Stimulated activated CD8-positive, alpha-beta memory T cell treated with anti-CD3 and anti-CD28 coated beads, Interleukin-2, amount 100 ng/mL, for 1 hour (primary cell): ENCODE measurements around the gene CELSR1.
"Not testable (repeated sequence)": the region's sequence is repeated elsewhere in the genome, so short reads cannot be mapped to it uniquely, and the experiment has no call there.

Source experiments
- DNase-seq, 2 donors: peaks; one replicate each; pipeline ENCODE4 v3.0.0-alpha.2; 2020; ENCODE audit warnings: low read depth in 2 of 2

The CELSR1 gene

GRCh38 chr22:46424496-46424895 is 112.9 kb downstream of the CELSR1 start:
- no peak for DNase-seq

DNA sequence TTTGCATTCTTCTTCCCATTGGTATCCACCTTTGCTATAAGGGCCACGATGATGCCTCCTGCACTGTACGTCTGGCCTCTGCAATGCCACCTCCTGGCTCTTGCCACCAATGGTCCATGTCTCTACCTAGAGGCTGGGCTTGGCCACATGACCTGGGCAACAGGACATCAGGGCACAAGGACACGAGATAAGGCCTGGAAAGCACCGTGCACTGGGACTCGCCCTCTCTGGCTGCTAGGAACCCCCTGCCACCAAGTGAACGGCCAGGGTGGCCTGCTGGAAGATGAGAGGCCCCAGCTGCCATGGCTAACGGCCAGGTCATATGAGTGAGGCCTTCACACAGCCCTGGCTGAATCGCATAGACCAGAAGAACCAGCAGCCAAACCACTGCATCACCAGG is 114.5 kb downstream of the CELSR1 start:
- no peak for DNase-seq

DNA sequence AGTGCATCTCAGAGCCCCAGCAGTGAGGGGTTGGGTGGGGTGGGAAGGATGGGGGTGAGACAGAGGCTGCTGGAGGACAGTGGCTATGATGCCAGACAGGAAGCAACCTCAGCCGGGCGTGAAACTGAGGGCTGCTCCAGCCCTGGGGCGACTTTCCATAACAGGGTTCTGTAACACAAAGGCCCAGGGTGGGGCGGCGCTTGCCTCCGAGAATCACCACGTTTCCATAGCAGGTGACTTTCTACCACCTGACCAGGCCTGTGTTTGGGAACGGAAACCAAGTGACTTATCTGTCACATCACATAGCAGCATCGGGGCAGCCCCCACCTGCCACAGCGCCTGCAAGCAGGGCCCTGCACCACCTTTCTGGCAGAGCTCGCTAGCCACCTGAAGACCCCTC is 116.2 kb downstream of the CELSR1 start:
- DNase-seq, result peak; percentile 7 to 24

- DNase-seq, result no peak
These were observed 117.5 kb downstream of the CELSR1 start for GRCh38 chr22:46419754-46420571.

DNA sequence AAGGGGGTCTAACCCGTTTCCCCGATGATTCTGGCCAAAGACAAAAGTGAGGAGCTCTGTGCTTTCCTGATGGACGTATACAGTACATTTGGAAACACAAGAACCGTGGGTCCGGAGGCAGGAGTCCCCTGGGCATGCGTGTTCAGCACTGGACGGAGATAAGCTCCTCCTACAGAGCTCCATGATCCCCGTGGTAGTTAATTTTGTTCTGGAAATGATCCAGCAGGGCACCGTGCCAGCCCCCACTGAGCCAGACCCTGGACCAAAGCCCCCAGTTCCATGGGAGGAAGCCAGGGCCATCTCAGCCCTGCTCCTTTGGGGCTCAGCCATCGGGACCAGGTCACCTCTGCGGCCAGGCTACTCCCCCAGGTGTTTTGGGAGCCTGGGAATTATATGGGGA is 118.6 kb downstream of the CELSR1 start:
- DNase-seq, result no peak

DNA sequence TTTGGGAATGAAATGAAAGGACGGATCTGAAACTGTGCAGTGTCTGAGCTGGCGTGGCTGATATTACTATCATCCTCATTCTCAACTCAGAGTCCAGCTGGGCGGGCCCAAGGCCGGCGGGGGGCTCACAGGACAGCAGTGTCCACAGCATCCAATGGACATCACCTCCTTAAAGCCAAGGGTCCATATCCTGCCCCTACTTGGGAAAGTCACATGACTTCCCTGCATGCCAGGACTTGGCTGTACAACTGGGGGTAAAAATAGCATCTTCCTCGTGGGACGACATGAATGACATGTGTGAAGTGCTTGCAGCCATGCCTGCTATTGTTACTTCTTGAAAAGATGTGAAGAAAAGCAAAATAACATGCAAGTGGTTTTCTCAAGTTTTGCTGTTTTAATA is 119.7 kb downstream of the CELSR1 start:
- no peak for DNase-seq

GRCh38 chr22:46416891-46417580 is 120.4 kb downstream of the CELSR1 start:
- DNase-seq, result no peak

- DNase-seq, result no peak
These were observed 120.9 kb downstream of the CELSR1 start for GRCh38 chr22:46416520-46416871.

DNA sequence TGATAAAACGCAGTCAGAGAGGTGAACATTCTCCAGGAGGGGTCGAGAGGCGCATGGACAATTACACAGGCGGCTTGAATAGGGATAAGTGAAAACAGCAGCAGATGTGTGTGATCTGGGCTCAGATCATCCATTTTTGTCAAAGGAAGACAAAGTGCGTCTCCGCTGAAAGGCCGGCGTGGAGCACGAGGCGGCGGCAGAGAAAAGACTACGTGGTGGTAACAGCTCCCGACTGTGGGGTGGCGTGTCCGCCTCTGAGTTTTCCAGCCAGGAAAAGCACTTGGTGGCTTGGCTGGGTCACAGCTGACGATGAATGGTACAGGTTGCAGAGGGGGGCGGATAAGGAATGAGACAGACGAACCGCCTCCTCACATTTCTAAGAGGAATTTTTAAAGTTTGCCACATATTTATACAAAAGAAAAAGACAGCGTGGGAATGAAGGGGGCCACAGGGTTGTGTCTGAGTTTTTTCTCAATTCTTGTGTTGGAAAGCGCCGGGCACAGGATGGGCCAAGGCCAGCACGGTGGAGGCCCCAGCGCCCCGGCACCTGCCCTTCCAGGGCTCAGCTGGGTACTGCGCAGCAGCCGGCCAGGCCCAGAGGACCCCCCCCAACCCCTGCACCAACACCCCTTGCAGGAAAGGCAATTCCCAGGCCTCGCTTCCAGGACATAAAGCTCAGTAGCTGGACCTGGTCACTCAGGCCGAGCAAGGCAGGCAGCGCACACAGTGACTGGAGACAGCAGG is 121.5 kb downstream of the CELSR1 start:
- no peak for DNase-seq

- no peak for DNase-seq
These were observed 122.7 kb downstream of the CELSR1 start for GRCh38 chr22:46414704-46415103.

- no peak for DNase-seq
These were observed 123.6 kb downstream of the CELSR1 start for GRCh38 chr22:46413725-46414379.

DNA sequence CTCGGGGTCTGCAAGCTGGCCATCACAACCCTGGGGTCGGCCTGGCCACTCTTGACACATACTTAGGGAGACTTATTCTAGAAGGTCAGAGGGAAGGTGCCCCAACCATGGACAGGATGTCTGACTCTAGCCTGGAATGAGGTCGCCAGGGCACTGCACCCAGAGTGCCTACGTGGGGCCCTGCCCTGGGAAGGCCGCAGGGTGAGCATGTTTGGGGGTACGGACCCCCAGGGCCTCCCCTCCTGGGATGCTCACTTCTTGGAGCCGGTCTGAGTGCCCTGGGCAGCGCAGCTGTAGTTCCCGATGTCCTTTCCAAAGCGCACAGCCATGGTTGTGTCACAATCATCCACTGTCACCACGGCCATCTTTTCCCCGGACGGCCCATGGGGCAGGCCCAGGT is 126.1 kb downstream of the CELSR1 start:
- DNase-seq, result no peak

DNA sequence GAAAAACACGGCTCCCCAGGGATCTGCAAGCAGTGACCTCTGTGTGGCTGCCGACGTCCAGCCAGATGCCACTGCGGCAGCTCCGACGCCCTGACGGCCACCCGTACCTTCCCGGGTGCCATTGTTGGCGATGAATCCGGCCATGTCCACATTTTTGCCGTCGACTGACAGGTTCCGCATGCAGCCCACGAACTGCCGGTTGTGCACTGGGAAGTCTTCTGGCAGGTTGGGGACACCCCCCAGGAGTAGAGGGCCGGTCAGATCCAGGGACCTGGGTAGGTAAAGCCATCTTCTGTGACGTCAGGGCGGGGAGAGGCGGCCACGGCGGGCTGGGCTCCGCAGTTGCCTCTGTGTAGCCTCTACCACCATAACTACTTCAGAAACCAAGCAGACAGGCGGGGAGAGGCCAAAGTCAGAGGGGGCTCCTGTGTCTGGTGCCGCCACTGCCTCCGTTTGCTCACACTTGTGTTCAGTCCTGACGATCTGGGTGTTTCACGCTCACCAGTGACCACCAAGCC is 127.1 kb downstream of the CELSR1 start:
- no peak for DNase-seq

DNA sequence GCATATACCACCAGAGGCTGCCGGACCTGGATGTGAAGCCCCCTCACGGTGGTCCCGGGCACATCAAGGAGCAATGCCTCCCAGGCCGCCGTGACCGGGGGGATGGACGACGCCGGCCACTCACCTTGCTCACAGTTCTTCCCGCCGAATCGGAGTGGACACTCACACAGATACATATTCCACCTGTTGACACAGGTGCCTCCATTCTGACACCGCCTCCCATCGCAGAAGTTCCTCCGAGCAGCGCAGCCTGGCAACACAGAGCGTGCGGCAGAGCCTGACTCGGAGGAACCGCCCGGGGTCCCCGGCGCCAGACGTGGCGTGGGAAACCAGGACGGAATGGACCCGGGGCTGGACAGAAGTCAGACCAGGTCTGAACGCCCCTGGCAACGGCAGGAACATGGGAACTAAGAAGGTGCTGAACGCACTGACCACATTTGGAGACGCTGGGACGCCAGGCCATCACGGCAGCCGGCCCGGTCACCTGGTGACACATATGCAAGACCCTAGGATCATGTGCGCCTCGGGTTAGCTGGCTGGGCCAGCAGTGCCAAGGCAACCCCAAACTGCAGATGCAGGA is 127.7 kb downstream of the CELSR1 start:
- DNase-seq, result no peak

- DNase-seq, result no peak
These were observed 128.6 kb downstream of the CELSR1 start for GRCh38 chr22:46408568-46409506.

GRCh38 chr22:46407748-46408147 is 129.7 kb downstream of the CELSR1 start:
- DNase-seq, result no peak

GRCh38 chr22:46406791-46407190 is 130.6 kb downstream of the CELSR1 start:
- no peak for DNase-seq

DNA sequence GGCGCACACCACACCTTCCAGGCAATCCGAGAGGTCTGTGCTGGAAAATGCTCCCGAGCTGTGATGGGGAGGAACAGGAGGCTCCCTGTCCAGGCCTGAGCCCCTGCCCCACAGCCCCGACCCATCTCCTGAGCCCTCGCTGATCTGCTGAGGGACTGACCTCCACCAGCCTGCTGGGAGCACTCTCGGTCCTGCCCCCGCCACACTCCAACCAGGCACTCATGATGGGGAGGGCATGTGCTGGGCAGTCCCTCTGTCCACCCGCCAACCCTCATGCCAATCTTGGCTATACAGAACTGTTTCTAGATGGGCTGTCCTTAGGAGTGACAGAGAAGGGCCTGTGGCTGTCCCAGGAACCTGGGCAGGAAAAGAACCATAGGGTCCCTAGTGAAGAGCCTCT is 131.1 kb downstream of the CELSR1 start:
- no peak for DNase-seq

DNA sequence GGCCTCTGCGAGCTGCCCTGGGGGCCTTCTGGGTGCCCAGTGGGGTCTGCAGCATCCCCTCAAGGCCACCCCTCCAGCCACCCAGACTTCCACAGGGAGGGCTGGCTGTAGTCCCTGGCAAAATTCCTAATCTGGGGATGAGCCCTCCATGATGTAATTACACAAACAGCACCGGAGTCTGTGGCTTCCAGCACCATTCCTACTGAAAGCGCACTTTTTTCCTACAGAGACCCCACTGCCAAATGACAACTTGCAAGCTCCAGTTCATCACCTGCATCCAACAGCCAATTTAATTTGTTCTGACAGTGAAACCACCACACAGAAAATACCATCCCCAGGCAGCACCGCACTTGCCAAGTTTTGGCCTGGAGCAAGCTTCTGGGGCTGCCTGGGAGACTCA is 131.5 kb downstream of the CELSR1 start:
- no peak for DNase-seq

DNA sequence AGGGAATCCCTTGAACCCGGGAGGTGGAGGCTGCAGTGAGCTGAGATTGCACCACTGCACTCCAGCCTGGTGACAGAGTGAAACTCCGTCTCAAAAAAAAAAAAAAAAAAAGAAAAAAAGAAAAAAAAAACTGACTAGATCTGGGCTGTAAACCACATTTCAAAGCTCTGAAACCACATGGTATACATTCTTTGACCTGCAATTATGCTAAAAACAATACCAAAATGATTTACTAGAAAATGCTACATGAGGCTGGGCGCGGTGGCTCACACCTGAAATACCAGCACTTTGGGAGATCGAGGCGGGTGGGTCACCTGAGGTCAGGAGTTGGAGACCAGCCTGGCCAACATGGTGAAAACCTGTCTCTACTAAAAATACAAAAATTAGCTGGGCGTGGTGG is 133.5 kb downstream of the CELSR1 start:
- DNase-seq, result not testable (repeated sequence)
